ENCODE results near the gene SPSB1.

Gene SPSB1

GRCh38 chr1:9260059-9260766 is 32.5 kb upstream of the SPSB1 start:
- DNase-seq = no peak

GRCh38 chr1:9261496-9261895 is 31.2 kb upstream of the SPSB1 start:
- DNase-seq = no peak

GRCh38 chr1:9262096-9262986 is 30.4 kb upstream of the SPSB1 start:
- DNase-seq = no peak

- no peak for DNase-seq
These were observed 29.3 kb upstream of the SPSB1 start for GRCh38 chr1:9263276-9263855.

GRCh38 chr1:9263984-9264872 is 28.5 kb upstream of the SPSB1 start:
- DNase-seq = no peak

- DNase-seq = no peak
These were observed 27.7 kb upstream of the SPSB1 start for GRCh38 chr1:9265037-9265436.

- DNase-seq = no peak
These were observed 26.7 kb upstream of the SPSB1 start for GRCh38 chr1:9265968-9266367.

GRCh38 chr1:9267352-9267686 is 25.4 kb upstream of the SPSB1 start:
- DNase-seq = no peak

- no peak for DNase-seq
These were observed 24.7 kb upstream of the SPSB1 start for GRCh38 chr1:9267827-9268581.

GRCh38 chr1:9269078-9269501 is 23.6 kb upstream of the SPSB1 start:
- no peak for DNase-seq

GRCh38 chr1:9269721-9270120 is 23.0 kb upstream of the SPSB1 start:
- no peak for DNase-seq

- DNase-seq = no peak
These were observed 22.3 kb upstream of the SPSB1 start for GRCh38 chr1:9270290-9270883.

- DNase-seq = peak; percentile 55
These were observed 21.4 kb upstream of the SPSB1 start for GRCh38 chr1:9271283-9271682.

GRCh38 chr1:9271861-9272595 is 20.7 kb upstream of the SPSB1 start:
- no peak for DNase-seq

- no peak for DNase-seq
These were observed 19.5 kb upstream of the SPSB1 start for GRCh38 chr1:9273177-9273576.

GRCh38 chr1:9275161-9275560 is 17.5 kb upstream of the SPSB1 start:
- no peak for DNase-seq

GRCh38 chr1:9275567-9276034 is 17.1 kb upstream of the SPSB1 start:
- no peak for DNase-seq

GRCh38 chr1:9278116-9278515 is 14.6 kb upstream of the SPSB1 start:
- no peak for DNase-seq

GRCh38 chr1:9278585-9279153 is 14.0 kb upstream of the SPSB1 start:
- no peak for DNase-seq

GRCh38 chr1:9279172-9279840 is 13.4 kb upstream of the SPSB1 start:
- DNase-seq = no peak

Measured in retina (tissue), 1 donor.